Measurements from ENCODE around the gene FRMD4A.

- no peak for TF ChIP-seq CTCF (IDR thresholded peaks at IDR 0.05)
- TF ChIP-seq POLR2A (IDR thresholded peaks at IDR 0.05) = no peak
These were observed 320.6 kb downstream of the FRMD4A start for GRCh38 chr10:14010101-14010558.

All from testis (tissue), 2 donors.